Fibroblast of lung (primary cell): ENCODE results near the gene ITPRID2. TPM values are rescaled to one million over a fixed set of nuclear protein-coding genes. Genes with fewer than 3 reads are reported as not detected.

ENCODE experiments used
- DNase-seq, 2 donors: peaks; one replicate each; pipeline versions ENCODE4 v3.0.0 to v3.0.0-alpha.2; 2010; ENCODE audit warnings: low read depth in 2 of 2
- H2AFZ ChIP-seq: 2 replicates; pipeline ENCODE4 v1.5.1; 2012; ENCODE audit warnings: low read length, control low read depth, inconsistent platforms
- H3K27ac ChIP-seq: 2 replicates; pipeline ENCODE4 v1.5.1; 2011; ENCODE audit warnings: low read length, control low read depth; ENCODE audit not compliant: insufficient read depth
- H3K27me3 ChIP-seq: 2 replicates; pipeline ENCODE4 v1.5.1; 2011; ENCODE audit warnings: mild to moderate bottlenecking, low read length; ENCODE audit not compliant: control insufficient read depth, insufficient read depth
- H3K36me3 ChIP-seq: 2 replicates; pipeline ENCODE4 v1.5.1; 2011; ENCODE audit warnings: low read length; ENCODE audit not compliant: control insufficient read depth, insufficient read depth
- H3K4me1 ChIP-seq: 2 replicates; pipeline ENCODE4 v1.5.1; 2011; ENCODE audit warnings: low read length; ENCODE audit not compliant: control insufficient read depth, insufficient read depth; ENCODE audit errors: extremely low read depth
- H3K4me2 ChIP-seq: 2 replicates; pipeline ENCODE4 v1.5.1; 2011; ENCODE audit warnings: low read length, control low read depth; ENCODE audit not compliant: insufficient read depth; ENCODE audit errors: extremely low read depth
- H3K4me3 ChIP-seq, 4 experiments: fragments of 200-600 bp in 1 of 4; sonication (generic) in 1 of 4; replicated peaks in 1 of 4; 2 replicates each; pipeline ENCODE4 v1.5.1; 2011 to 2016; ENCODE audit warnings: low read length in 4 of 4, low read depth in 3 of 4, mild to moderate bottlenecking in 3 of 4, control low read depth in 2 of 4, inconsistent platforms in 1 of 4, mixed read lengths in 1 of 4; ENCODE audit not compliant: insufficient read depth in 1 of 4; ENCODE audit errors: control extremely low read depth in 1 of 4
- H3K79me2 ChIP-seq: 2 replicates; pipeline ENCODE4 v1.5.1; 2012; ENCODE audit warnings: mild to moderate bottlenecking, low read length, inconsistent platforms; ENCODE audit not compliant: control insufficient read depth, insufficient read depth
- H3K9ac ChIP-seq: 2 replicates; pipeline ENCODE4 v1.5.1; 2011; ENCODE audit warnings: mild to moderate bottlenecking, low read length, control low read depth; ENCODE audit not compliant: insufficient read depth
- H3K9me3 ChIP-seq: 2 replicates; pipeline ENCODE4 v1.5.1; 2012; ENCODE audit warnings: low read depth, low read length; ENCODE audit not compliant: control insufficient read depth, insufficient read depth
- H4K20me1 ChIP-seq: 2 replicates; pipeline ENCODE4 v1.5.1; 2011; ENCODE audit warnings: low read length; ENCODE audit not compliant: control insufficient read depth, insufficient read depth; ENCODE audit errors: extremely low read depth
- CTCF ChIP-seq, 2 donors: IDR thresholded peaks in 1 of 2; conservative IDR thresholded peaks in 1 of 2; 1 replicate in 1 of 2; 2 replicates in 1 of 2; pipeline ENCODE4 v1.5.1; 2011 to 2012; ENCODE audit warnings: low read length in 2 of 2, control low read depth in 1 of 2, inconsistent platforms in 1 of 2, low read depth in 1 of 2, mild to moderate bottlenecking in 1 of 2
- EZH2 ChIP-seq: IDR thresholded peaks from 2 replicates; pipeline ENCODE4 v1.5.1; 2012; ENCODE audit warnings: low read length, control low read depth, mild to moderate bottlenecking; ENCODE audit errors: missing control alignments
- polyA plus RNA-seq, 2 donors: library from polyadenylated mRNA; depleted of rRNA in 1 of 2; stranded (reverse) in 1 of 2; unstranded in 1 of 2; fragments of >200 nt; gene quantifications; 2 replicates each; pipeline ENCODE4 v1.2.1, GENCODE V29; 2011 to 2012; ENCODE audit warnings: missing spikeins in 1 of 2
- total RNA-seq: library from RNA; depleted of rRNA; stranded (reverse); fragments of >200 nt; gene quantifications from 2 replicates; pipeline ENCODE4 v1.2.1, GENCODE V29; 2014

Gene ITPRID2
- total and polyA plus RNA-seq, 2 donors (not counting 1 experiment from before 2014, with no cell fraction given), result 70.5 to 179 TPM

DNA sequence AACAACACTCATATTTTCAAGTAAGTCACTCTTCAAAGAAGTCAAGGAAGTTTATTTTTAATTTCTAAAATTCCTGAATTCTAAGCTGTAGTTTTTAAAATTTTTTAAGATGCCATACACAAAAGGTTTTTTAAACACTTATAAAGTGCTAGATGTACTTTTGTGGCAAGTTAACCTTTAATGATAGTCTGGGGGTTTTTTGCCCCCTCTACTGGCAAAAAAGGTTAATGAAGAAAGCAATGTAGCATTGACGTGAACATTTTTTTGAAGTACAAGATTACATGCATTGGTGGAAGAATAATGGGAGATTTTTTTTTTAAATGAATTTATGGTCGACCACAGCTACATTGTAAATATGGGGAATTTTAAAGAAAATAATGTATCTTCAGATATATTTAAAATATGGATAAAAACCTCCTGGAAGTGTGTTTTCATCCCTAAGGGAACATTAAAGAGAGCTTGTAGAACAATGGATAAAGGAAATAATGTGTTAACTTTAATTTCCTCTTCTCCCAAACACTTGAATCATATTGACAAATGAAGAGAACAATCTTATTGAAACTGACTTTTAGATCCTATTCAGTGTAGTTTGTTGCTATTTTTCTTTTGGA is 12.6 kb downstream of the ITPRID2 start:
- DNase-seq, result peak; percentile 39 to 67
- TF ChIP-seq CTCF (conservative IDR thresholded peaks at IDR 0.05 in 1 of 2, IDR thresholded peaks at IDR 0.05 in 1 of 2; ENCODE audit: low read depth in 1 of 2, low read length in 2 of 2) (peak; percentile 42 to 54), EZH2 (no peak)
- peaks cover 83% of the 10 kb centered on the region for H3K79me2 ChIP-seq
- H3K4me1 ChIP-seq, result no peaks in the 10 kb centered on the region
- H3K36me3 ChIP-seq, result peaks cover 6% of the 10 kb centered on the region
- no peak overlapping the region for H3K27ac ChIP-seq
- no peaks in the 10 kb centered on the region for H3K9me3 ChIP-seq
- no peak overlapping the region for H3K9ac ChIP-seq
- H3K4me3 ChIP-seq, result no peak overlapping the region
- H3K27me3 ChIP-seq, result no peaks in the 10 kb centered on the region
- H2AFZ ChIP-seq, result no peak overlapping the region
- no peak overlapping the region for H3K4me2 ChIP-seq
- H4K20me1 ChIP-seq, result no peaks in the 10 kb centered on the region

DNA sequence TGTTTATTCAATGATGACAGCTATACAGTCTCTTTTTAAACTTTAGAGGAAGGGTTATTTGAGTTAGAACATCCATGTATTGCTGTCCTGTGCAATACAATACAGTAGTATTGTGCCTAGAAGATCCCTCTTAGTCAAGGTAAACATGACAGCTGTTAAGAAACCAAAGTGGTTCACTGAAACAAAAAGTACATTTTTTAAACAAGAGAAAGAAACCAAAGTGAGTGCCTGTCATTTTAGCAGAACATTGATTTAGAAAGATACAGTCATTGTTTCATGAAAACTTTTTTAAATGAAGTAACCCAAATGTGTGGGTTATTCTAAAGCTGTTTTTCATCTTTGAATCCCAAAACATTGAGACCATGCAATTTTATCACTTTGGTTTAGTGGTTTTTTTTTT is 15.5 kb downstream of the ITPRID2 start:
- no peak for TF ChIP-seq EZH2
- TF ChIP-seq CTCF (conservative IDR thresholded peaks at IDR 0.05 in 1 of 2, IDR thresholded peaks at IDR 0.05 in 1 of 2; ENCODE audit: low read depth in 1 of 2, low read length in 2 of 2), result no peak
- Histone ChIP-seq H3K9me3 (no peaks in the 10 kb centered on the region), H3K27ac (no peak overlapping the region), H3K4me1 (peaks cover 2% of the 10 kb centered on the region), H3K9ac (no peak overlapping the region), H3K4me3 (no peak overlapping the region), H4K20me1 (no peaks in the 10 kb centered on the region), H3K4me2 (no peak overlapping the region), H3K79me2 (peaks cover 83% of the 10 kb centered on the region), H3K27me3 (no peaks in the 10 kb centered on the region), H3K36me3 (peaks cover 4% of the 10 kb centered on the region), H2AFZ (no peak overlapping the region)
- DNase-seq, result no peak

DNA sequence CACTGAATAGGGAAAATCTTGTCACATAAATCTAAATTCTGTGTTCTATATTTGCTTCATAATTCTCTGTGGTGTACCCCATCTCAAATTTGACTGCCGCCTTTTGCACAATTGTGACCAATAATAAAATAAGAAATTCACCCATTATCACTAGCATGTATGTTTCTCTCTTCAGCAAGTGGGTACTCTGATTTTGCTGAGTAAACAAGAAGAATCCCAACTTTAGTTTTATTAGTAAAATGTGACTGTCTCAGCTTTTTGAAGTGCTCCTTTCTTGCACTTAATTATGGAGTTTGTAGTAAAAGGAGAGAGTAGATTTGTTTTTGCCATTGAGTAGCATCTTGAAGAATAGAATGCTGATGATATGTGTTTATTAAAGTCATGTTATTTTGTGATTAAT is 16.1 kb downstream of the ITPRID2 start:
- no peak for TF ChIP-seq CTCF (conservative IDR thresholded peaks at IDR 0.05 in 1 of 2, IDR thresholded peaks at IDR 0.05 in 1 of 2; ENCODE audit: low read depth in 1 of 2, low read length in 2 of 2)
- no peak for TF ChIP-seq EZH2
- Histone ChIP-seq H3K27ac (no peak overlapping the region), H3K9ac (no peak overlapping the region), H3K79me2 (peaks cover 80% of the 10 kb centered on the region), H2AFZ (no peak overlapping the region), H3K36me3 (peaks cover 4% of the 10 kb centered on the region), H3K27me3 (no peaks in the 10 kb centered on the region), H4K20me1 (no peaks in the 10 kb centered on the region), H3K9me3 (no peaks in the 10 kb centered on the region), H3K4me1 (peaks cover 2% of the 10 kb centered on the region), H3K4me2 (no peak overlapping the region), H3K4me3 (no peak overlapping the region)
- no peak for DNase-seq
